DND-41 (cell line): ENCODE results near the gene EPN1.

Experiments
- ATAC-seq: fragments of 200-7000 bp; cut with Tn5 transposase; 3 replicates; pipeline ENCODE4 v1.9.1; 2021; ENCODE audit warnings: low read depth; ENCODE audit not compliant: insufficient read depth
- DNase-seq: peaks from one replicate; pipeline ENCODE4 v3.0.0-alpha.2; 2020
- H2AFZ ChIP-seq: 2 replicates; pipeline ENCODE4 v1.6.0; 2012; ENCODE audit warnings: low read depth, low read length
- H3K27ac ChIP-seq: 2 replicates; pipeline ENCODE4 v1.5.1; 2012; ENCODE audit warnings: low read length, inconsistent platforms
- H3K27me3 ChIP-seq: fragments of 200-600 bp; sonication (generic); 2 replicates; pipeline ENCODE4 v1.6.0; 2012; ENCODE audit warnings: low read length, mild to moderate bottlenecking, inconsistent platforms; ENCODE audit not compliant: insufficient read depth, poor library complexity
- H3K36me3 ChIP-seq: 2 replicates; pipeline ENCODE4 v1.5.1; 2012; ENCODE audit warnings: low read length, inconsistent platforms; ENCODE audit not compliant: insufficient read depth
- H3K4me1 ChIP-seq: 2 replicates; pipeline ENCODE4 v1.5.1; 2012; ENCODE audit warnings: mild to moderate bottlenecking, low read length; ENCODE audit not compliant: insufficient read depth
- H3K4me2 ChIP-seq: 2 replicates; pipeline ENCODE4 v1.6.0; 2012; ENCODE audit warnings: mild to moderate bottlenecking, moderate library complexity, low read length, inconsistent platforms; ENCODE audit not compliant: insufficient read depth
- H3K4me3 ChIP-seq, 2 experiments: fragments of 200-600 bp in 1 of 2; shearing (Covaris generic) in 1 of 2; 2 replicates each; pipeline ENCODE4 v1.5.1; 2012 to 2016; ENCODE audit warnings: inconsistent platforms in 2 of 2, low read length in 2 of 2, mild to moderate bottlenecking in 2 of 2, low read depth in 1 of 2, moderate library complexity in 1 of 2
- H3K79me2 ChIP-seq: 2 replicates; pipeline ENCODE4 v1.6.0; 2012; ENCODE audit warnings: low read length, inconsistent platforms; ENCODE audit not compliant: insufficient read depth
- H3K9ac ChIP-seq: 2 replicates; pipeline ENCODE4 v1.6.0; 2012; ENCODE audit warnings: low read depth, mild to moderate bottlenecking, inconsistent platforms, low read length, moderate library complexity
- H3K9me3 ChIP-seq: 2 replicates; pipeline ENCODE4 v1.5.1; 2012; ENCODE audit warnings: low read length, moderate library complexity, mild to moderate bottlenecking, inconsistent platforms; ENCODE audit not compliant: insufficient read depth, severe bottlenecking
- H4K20me1 ChIP-seq: 2 replicates; pipeline ENCODE4 v1.6.0; 2012; ENCODE audit warnings: low read length; ENCODE audit not compliant: insufficient read depth
- EZH2 ChIP-seq: IDR thresholded peaks from 3 replicates; pipeline ENCODE4 v1.6.1; 2012; ENCODE audit warnings: borderline replicate concordance, low read depth, mild to moderate bottlenecking, moderate library complexity, low read length, inconsistent platforms; ENCODE audit not compliant: severe bottlenecking
- TF ChIP-seq, protein P1 (sequence below): IDR thresholded peaks from 2 replicates; pipeline ENCODE4 v1.5.1; 2012; ENCODE audit warnings: borderline replicate concordance, low read length, moderate library complexity, mild to moderate bottlenecking; ENCODE audit not compliant: poor library complexity, severe bottlenecking; ENCODE audit errors: extremely low read depth

EPN1 gene

DNA sequence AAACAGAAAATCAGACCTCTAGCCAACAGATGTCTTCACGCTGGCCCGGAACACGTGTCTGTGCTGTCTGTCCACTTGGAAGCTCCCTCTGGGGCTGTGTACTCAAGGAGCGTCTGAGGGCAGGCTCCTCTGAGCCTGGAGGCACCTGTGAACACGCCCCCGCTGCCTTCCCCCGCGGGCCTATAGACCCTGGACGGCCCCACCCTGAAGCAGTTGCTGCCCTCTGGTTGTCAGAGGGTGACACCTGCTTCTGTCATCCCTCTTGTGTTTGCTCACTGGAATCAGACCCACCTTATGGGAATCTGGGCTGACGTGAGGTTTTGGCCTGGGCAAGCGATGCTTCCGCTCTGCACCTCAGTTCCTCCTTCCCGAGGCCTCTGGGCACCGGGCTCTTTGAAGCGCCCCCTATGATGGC is 19.2 kb downstream of the EPN1 start:
- no peaks in the 10 kb centered on the region for H3K4me1 ChIP-seq
- H2AFZ ChIP-seq = no peak overlapping the region
- no peak overlapping the region for H3K4me2 ChIP-seq
- H3K36me3 ChIP-seq = peaks cover 83% of the 10 kb centered on the region
- no peaks in the 10 kb centered on the region for H3K79me2 ChIP-seq
- H3K27me3 ChIP-seq = no peaks in the 10 kb centered on the region
- peaks cover 21% of the 10 kb centered on the region for H4K20me1 ChIP-seq
- ATAC-seq (no peak), DNase-seq (no peak)
- no peaks in the 10 kb centered on the region for H3K9me3 ChIP-seq
- H3K9ac ChIP-seq = no peak overlapping the region
- H3K27ac ChIP-seq = no peak overlapping the region
- H3K4me3 ChIP-seq = no peak overlapping the region
- TF ChIP-seq, protein P1, sequence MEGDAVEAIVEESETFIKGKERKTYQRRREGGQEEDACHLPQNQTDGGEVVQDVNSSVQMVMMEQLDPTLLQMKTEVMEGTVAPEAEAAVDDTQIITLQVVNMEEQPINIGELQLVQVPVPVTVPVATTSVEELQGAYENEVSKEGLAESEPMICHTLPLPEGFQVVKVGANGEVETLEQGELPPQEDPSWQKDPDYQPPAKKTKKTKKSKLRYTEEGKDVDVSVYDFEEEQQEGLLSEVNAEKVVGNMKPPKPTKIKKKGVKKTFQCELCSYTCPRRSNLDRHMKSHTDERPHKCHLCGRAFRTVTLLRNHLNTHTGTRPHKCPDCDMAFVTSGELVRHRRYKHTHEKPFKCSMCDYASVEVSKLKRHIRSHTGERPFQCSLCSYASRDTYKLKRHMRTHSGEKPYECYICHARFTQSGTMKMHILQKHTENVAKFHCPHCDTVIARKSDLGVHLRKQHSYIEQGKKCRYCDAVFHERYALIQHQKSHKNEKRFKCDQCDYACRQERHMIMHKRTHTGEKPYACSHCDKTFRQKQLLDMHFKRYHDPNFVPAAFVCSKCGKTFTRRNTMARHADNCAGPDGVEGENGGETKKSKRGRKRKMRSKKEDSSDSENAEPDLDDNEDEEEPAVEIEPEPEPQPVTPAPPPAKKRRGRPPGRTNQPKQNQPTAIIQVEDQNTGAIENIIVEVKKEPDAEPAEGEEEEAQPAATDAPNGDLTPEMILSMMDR = no peak
- no peak for TF ChIP-seq EZH2

DNA sequence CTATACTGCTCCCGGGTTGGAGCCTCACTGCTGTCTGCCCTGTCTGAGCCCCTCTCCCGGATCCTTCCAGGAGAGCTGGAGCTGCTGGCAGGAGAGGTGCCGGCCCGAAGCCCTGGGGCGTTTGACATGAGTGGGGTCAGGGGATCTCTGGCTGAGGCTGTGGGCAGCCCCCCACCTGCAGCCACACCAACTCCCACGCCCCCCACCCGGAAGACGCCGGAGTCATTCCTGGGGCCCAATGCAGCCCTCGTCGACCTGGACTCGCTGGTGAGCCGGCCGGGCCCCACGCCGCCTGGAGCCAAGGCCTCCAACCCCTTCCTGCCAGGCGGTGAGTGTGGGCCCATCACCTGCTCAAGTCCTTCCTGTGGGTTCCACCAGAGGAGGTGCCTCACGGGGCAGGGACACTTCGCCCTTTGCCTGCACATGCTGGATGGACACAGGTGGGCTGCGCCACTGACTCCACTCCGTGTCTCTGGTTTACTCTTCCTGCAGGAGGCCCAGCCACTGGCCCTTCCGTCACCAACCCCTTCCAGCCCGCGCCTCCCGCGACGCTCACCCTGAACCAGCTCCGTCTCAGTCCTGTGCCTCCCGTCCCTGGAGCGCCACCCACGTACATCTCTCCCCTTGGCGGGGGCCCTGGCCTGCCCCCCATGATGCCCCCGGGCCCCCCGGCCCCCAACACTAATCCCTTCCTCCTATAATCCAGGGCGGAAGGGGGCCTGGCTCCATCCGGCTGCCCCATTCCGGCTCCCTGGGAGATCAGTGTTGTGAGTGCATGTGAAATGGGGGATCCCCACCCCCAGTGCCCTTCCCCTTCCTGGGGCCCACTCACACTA is 19.8 kb downstream of the EPN1 start:
- no peak overlapping the region for H3K9ac ChIP-seq
- no peaks in the 10 kb centered on the region for H3K79me2 ChIP-seq
- H3K27me3 ChIP-seq = no peaks in the 10 kb centered on the region
- H3K27ac ChIP-seq = no peak overlapping the region
- H3K4me1 ChIP-seq = no peaks in the 10 kb centered on the region
- TF ChIP-seq EZH2 = no peak
- TF ChIP-seq, protein P1 = no peak
- ATAC-seq = no peak
- no peak overlapping the region for H3K4me3 ChIP-seq
- H2AFZ ChIP-seq = no peak overlapping the region
- no peaks in the 10 kb centered on the region for H3K9me3 ChIP-seq
- H3K36me3 ChIP-seq = peaks cover 79% of the 10 kb centered on the region
- no peak overlapping the region for H3K4me2 ChIP-seq
- DNase-seq = no peak
- peaks cover 18% of the 10 kb centered on the region for H4K20me1 ChIP-seq

DNA sequence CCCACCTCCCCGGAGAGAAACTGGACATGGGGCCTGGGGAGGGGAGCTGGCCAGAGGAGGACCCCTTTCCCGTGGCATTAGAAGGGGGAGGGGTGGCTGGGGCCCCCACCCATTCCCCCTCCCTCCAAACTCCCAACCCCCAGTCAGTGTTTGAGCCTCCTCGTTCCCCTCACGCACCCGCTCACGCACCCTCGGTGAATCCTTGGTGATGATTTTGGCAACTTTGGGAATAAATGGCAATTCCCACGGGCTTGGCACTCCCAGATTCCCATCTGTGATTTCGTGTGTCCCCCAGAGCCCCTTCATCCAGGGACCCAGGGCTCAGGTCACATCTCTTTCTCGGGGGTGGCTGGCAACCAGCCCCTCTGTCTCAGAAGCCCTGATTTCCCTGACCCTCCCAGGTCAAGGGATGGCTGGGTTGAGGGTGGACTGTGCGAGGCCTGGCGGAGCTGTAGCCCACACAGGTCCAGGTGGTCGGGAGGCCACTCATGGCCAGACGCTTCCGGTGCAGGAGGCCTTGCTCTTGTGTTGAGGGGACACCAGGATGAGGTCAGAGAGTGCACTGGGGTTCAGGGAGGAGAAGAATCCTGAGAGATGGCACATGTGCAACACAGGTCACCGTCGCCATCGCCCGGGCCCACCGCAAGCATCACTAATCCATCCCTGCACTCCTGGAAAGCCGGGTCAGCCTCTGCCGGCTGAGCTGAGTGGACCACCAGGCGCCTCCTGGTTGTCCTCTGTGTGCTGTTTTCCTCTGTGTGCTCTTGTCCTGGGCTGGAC is 20.7 kb downstream of the EPN1 start:
- peaks cover 14% of the 10 kb centered on the region for H4K20me1 ChIP-seq
- DNase-seq (no peak), ATAC-seq (no peak)
- H3K79me2 ChIP-seq = no peaks in the 10 kb centered on the region
- H3K4me1 ChIP-seq = no peaks in the 10 kb centered on the region
- H3K9ac ChIP-seq = no peak overlapping the region
- H3K27ac ChIP-seq = no peak overlapping the region
- H3K4me2 ChIP-seq = no peak overlapping the region
- H2AFZ ChIP-seq = no peak overlapping the region
- peaks cover 76% of the 10 kb centered on the region for H3K36me3 ChIP-seq
- no peaks in the 10 kb centered on the region for H3K9me3 ChIP-seq
- H3K4me3 ChIP-seq = no peak overlapping the region
- no peaks in the 10 kb centered on the region for H3K27me3 ChIP-seq
- no peak for TF ChIP-seq EZH2
- TF ChIP-seq, protein P1 = no peak
